Suprapubic skin (tissue), 3 donors: Measurements from ENCODE around the gene CWC27.

Experiments
- POLR2AphosphoS5 ChIP-seq, 3 donors: sonication (generic); formaldehyde crosslinking; IDR thresholded peaks; one replicate each; pipeline ENCODE4 v1.6.1; 2017; ENCODE audit warnings: antibody characterized with exemption in 3 of 3
- TF ChIP-seq, protein P1 (sequence below), 2 donors: fragments of 200-600 bp in 1 of 2; fragments of 450-650 bp in 1 of 2; sonication (generic) in 1 of 2; IDR thresholded peaks; one replicate each; pipeline ENCODE4 v1.5.1; 2016 to 2019; ENCODE audit warnings: antibody characterized with exemption in 2 of 2, mild to moderate bottlenecking in 1 of 2, moderate library complexity in 1 of 2

DNA sequence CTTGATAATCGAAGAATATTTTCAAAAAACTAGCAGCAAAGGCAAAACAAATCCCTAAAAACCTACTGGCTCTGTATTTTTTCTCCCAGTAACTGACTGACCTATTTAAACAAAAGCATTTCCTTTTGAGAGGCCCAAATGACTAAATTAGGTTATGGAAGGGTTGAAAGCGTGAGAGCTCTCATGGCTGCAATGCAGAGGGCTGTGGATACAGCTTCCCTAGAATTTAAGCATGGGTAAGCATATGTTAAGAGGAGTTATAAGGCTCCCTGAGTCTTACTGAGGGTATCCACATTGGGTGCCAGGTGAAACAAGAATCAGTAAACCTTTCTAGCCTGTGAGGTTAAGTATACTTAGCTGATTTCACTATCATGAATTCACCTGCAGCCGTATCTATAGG is 46.1 kb upstream of the CWC27 start:
- TF ChIP-seq POLR2AphosphoS5 (IDR thresholded peaks at IDR 0.05) = no peak
- TF ChIP-seq, protein P1, sequence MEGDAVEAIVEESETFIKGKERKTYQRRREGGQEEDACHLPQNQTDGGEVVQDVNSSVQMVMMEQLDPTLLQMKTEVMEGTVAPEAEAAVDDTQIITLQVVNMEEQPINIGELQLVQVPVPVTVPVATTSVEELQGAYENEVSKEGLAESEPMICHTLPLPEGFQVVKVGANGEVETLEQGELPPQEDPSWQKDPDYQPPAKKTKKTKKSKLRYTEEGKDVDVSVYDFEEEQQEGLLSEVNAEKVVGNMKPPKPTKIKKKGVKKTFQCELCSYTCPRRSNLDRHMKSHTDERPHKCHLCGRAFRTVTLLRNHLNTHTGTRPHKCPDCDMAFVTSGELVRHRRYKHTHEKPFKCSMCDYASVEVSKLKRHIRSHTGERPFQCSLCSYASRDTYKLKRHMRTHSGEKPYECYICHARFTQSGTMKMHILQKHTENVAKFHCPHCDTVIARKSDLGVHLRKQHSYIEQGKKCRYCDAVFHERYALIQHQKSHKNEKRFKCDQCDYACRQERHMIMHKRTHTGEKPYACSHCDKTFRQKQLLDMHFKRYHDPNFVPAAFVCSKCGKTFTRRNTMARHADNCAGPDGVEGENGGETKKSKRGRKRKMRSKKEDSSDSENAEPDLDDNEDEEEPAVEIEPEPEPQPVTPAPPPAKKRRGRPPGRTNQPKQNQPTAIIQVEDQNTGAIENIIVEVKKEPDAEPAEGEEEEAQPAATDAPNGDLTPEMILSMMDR (IDR thresholded peaks at IDR 0.05) = no peak
